ENCODE measurements around the gene FAM20C.

GRCh38 chr7:280461-280860, 88.1 kb downstream of the FAM20C start:
- TF ChIP-seq CTCF (conservative IDR thresholded peaks at IDR 0.05; ENCODE audit: low read depth, low read length) (no peak), EZH2phosphoT487 (IDR thresholded peaks at IDR 0.05; ENCODE audit: borderline replicate concordance, low read length) (no peak)

All from PC-3 (cell line).